ENCODE data around the gene APOL2.
"Not testable (repeated sequence)": the region's sequence is repeated elsewhere in the genome, so short reads cannot be mapped to it uniquely, and the experiment has no call there.

The APOL2 gene

GRCh38 chr22:36220451-36220921, 18.8 kb downstream of the APOL2 start:
- no peak for DNase-seq (ENCODE audit: low read depth)

GRCh38 chr22:36218648-36219193, 20.6 kb downstream of the APOL2 start:
- no peak for DNase-seq (ENCODE audit: low read depth)

- no peak for DNase-seq (ENCODE audit: low read depth)
These were observed 23.3 kb downstream of the APOL2 start for GRCh38 chr22:36215981-36216380.

- DNase-seq (ENCODE audit: low read depth) = no peak
These were observed 25.7 kb downstream of the APOL2 start for GRCh38 chr22:36213586-36213985.

DNA sequence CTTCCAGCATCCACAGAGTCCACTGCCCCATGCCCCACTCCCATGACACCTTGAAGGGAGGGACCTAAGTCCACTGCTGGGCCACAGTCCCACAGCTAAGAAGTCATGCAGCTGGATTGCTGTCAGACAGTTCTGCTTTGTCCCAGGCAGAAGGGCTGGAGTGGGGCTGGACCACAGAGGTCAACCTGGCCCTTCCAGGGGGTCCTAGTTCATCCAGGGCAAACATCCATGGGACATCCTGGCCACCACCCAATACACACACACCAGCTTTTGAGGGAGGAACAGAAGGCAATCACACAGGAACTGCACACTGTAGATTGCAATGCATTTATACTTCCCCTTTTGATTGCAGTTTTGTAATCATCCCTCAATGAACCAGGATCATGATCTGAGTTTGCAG, 26.4 kb downstream of the APOL2 start:
- DNase-seq (ENCODE audit: low read depth) = no peak

GRCh38 chr22:36211237-36211861, 28.0 kb downstream of the APOL2 start:
- DNase-seq (ENCODE audit: low read depth) = no peak

DNA sequence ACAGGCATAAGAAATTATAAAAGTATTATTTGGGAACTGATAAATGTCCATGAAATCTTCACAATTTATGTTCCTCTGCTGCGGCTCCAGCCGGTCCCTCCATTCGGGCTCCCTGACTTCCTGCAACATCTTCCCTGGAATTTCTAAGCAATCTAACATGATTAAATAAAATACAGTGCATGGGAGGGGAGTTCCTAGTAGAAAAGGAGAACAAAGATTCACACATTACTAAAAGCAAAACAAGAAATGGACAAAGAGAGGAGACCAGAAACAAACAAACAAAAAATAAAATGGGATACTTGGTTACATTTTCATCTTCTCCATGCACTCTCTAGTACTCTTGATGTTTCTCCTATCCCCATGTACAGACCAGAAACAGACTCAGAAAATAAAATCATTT, 29.1 kb downstream of the APOL2 start:
- no peak for DNase-seq (ENCODE audit: low read depth)

GRCh38 chr22:36209488-36209908, 29.8 kb downstream of the APOL2 start:
- DNase-seq (ENCODE audit: low read depth) = not testable (repeated sequence)

GRCh38 chr22:36208914-36209313, 30.4 kb downstream of the APOL2 start:
- DNase-seq (ENCODE audit: low read depth) = no peak

DNA sequence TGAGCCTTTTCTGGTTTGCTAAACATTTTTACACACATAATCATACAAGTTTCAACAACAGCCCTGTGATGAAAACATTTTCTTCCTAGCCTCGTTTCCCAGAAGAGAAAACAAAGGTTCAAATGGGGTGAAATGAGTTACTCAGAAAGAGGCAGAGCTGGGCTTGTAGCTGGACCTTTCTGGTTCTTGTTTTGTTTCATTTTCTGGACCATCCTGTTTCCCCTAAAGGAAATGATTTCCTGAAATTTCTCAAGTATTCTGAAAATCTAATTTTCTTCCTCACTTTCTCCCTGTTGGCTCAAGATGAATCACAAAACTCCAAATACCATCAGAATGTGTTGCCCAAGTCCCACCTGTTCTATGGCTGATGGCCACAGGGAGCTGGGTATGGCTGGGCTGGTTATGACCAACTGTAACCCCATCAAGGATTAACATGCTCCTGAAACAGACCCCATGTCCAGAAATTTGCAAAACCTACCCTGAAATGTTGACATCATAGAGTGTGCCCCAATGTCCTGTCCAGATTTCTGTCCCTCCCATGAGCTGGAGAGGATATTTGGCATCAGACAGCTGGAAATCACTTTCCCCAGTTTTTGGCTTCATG, 31.1 kb downstream of the APOL2 start:
- no peak for DNase-seq (ENCODE audit: low read depth)

DNA sequence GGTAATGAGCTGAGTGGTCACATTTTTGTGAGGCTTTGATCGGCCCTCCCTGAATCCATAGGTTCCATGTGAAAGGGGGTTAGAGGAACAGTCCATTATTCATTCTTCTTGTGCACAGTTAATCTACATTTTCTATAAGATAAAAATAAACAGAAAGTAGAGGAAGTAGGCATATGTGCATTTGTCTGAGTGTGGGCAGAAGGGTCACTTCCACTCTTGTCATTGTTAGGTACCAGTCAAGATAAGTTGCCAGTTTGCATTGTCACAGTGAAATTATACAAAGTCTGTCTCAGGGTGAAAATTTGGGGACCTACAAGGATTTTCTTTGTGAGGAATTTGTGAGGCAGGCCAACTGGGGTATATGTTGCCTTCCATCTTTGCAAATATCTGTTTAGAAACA, 33.1 kb downstream of the APOL2 start:
- no peak for DNase-seq (ENCODE audit: low read depth)

DNA sequence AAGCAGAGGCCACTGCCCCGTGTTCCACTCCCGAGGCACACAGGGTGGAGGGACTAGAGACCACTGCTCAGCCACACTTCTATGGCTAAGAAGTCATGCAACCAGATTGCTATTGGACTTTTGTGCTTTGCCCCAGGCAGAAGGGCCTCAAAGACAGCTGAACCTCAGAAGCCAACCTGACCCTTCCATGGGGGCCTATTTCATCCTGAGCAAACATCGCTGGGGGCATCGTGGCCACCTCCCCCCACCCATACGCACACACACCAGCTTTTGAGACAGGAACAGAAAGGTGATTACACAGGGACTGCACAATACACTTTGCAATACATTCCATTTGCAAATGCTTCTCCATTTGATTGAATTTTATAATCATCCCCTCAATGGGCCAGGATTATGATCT, 33.8 kb downstream of the APOL2 start:
- not testable (repeated sequence) for DNase-seq (ENCODE audit: low read depth)

DNA sequence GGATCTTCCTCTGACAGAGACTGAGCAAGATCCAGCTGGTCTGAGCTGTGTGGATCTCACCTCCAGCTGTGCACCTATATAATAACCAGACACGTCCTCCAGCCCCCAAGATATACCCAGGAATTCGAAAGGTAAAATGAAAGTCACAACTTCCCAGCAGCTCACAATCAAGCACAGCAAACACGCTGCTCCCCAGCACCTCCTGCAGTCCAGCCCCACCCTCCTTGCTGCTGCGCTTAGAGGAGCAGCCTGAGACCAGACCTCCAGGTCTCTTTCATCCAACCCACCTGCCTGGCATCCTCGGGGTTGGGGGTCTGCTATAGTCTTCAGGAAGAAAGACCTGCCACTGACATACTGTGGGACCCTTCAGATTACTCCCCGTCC, 34.7 kb downstream of the APOL2 start:
- DNase-seq (ENCODE audit: low read depth) = no peak

GRCh38 chr22:36204001-36204631, 35.2 kb downstream of the APOL2 start:
- no peak for DNase-seq (ENCODE audit: low read depth)

DNA sequence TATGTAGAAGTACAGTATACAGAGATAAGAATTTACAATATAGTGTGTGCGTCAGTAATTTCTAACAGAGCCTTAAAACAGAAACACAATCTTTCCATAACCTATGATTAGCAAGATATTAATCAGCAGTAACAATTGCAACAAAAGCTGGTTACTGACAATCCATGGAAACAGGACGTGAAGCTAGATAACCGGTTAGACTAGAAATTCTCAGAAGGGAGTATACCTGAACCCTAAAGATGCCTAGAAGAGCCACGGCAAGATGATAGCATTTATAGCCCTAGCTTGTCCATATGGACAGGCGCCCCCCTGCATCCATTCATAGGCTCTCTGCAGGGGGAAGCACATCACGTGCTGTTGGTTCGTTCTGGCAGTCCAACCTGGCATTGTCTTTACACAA, 35.9 kb downstream of the APOL2 start:
- DNase-seq (ENCODE audit: low read depth) = not testable (repeated sequence)

- not testable (repeated sequence) for DNase-seq (ENCODE audit: low read depth)
These were observed 36.4 kb downstream of the APOL2 start for GRCh38 chr22:36202906-36203305.

- DNase-seq (ENCODE audit: low read depth) = no peak
These were observed 37.6 kb downstream of the APOL2 start, which contains the start of gene APOL4 for GRCh38 chr22:36201630-36202319. APOL4 (minus strand) TSS chr22:36201809; CDS start chr22:36201734, 75 bp downstream.

DNA sequence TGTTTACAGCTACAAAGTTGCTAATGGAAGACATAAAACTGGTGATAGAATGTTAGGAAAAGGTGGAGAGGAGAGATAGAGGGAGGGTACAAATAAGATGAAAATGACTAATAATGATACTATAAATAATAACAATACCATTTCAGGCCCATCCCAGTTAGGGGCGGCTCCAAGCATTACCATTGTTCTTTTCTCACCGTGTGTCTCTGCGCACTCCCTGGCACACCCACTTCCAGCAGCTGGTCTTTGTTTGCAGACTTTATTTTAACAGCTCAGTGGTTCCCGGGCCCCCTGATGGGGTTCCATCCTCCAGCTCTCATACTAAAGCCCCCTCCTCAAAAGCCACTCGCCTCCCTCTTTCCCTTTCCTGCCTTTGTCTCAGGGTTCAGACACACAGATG, 38.3 kb downstream of the APOL2 start:
- DNase-seq (ENCODE audit: low read depth) = not testable (repeated sequence)

DNA sequence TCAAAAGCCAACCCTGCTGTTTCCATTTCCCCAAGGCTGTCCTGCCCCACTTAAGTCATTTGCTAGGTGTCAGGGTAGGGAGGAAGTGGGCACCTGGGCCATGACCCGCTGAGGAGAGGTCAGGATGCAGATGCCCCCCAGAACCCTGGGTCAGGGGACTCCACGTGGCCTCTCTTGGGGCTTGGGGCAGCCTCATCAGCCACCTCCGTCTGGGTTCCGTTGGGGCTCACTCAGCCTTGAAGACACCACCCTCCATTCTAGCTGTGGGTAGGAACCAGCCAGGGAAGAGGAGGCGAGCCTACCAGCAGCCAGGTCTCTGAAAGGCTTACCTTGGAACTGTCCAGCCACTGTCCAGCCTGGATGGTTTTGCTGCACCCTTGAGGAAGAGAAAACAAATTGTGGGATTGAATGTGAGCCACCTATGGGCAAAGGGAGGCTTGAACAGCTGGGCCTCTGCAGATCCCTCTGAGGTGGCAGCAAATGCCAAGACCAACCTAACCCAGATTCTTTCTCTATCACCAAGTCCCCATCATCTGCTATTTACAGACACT, 40.3 kb downstream of the APOL2 start:
- DNase-seq (ENCODE audit: low read depth) = no peak

DNA sequence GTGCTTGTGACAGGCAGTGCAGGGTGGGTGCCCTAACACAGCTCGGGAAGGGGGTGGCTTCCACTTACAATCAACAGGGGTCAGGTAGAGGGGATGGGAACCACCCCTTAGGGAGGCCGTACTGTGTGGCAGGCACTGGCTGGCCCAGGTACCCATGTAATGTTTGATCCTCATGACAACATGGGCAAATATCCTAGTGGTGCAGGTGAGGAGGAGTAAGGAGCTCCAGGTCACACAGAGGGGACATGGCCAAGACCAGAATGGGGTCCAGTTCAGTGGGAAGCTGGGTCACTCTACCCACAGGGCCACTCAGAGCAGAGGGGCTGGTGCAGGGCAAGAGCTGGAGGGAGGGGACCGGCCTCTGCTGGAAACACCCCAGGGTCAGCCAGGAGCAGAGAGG, 40.8 kb downstream of the APOL2 start:
- DNase-seq (ENCODE audit: low read depth) = no peak

GRCh38 chr22:36197514-36198146, 41.7 kb downstream of the APOL2 start:
- no peak for DNase-seq (ENCODE audit: low read depth)

DNA sequence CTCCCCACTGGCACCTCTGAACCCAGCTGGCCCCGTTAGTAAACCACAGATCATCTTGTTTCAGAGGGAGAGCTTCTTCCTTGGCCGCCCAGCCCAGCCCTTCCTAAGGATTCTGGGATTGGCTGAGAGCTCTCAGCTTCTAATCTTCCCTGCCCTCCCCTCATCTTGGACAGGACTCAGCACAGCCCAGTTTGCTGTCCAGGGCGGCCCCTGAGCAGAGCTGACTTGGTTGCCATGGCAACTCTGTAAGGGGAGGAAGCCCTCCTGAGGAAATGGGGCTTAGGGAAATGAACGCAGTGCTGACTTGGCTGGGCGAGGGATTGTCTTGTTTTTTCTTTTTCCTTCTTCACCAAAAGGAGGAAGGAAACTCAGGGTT, 42.3 kb downstream of the APOL2 start:
- DNase-seq (ENCODE audit: low read depth) = no peak
